Putamen (tissue), 1 donor: Measurements from ENCODE around the gene CYB5R3.

Source experiments
- DNase-seq: peaks from one replicate; pipeline ENCODE4 v3.0.0-alpha.2; 2016; ENCODE audit warnings: low spot score

CYB5R3 gene

GRCh38 chr22:42645341-42645937 lies 3.8 kb downstream of the CYB5R3 start:
- DNase-seq, result no peak

GRCh38 chr22:42644422-42645340 lies 4.5 kb downstream of the CYB5R3 start:
- no peak for DNase-seq

DNA sequence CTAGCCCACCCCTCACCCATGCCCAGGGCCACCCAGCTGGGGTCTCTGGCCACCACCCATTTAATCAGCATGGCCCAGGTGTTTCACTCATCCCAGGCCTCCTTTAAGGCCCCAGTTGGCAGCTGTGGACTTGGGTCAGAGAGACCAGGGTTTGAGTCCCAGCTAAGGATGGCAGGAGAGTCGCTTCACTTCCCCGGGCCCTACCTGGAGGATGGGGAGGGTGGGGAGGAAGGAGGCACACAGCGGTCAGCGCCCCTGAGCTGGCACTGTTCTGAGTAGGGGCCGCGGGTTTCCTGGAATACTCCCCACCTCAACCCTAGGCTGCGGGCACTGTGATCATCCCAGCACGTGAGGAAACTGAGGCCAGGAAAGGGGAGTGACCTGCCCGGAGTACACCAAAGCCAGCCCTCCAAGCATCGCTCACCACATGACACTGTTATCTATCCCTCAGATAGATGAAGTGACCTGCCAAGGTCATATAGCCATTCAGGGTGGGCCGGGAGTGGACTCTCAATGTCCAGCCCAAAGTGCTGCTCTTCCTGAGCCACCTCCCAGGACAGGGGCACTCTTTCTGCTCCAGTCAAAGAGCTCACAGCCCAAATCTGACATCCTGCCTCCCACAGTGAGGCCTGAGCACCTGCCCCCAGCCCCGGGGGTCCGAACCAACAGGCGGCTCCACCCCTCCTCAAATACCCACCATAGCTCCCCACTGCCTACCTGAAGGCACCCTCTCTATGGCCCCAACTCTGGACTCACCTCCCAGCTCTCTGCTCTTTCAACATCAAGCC lies 5.4 kb downstream of the CYB5R3 start:
- no peak for DNase-seq

GRCh38 chr22:42642806-42643633 lies 6.2 kb downstream of the CYB5R3 start:
- DNase-seq, result no peak

DNA sequence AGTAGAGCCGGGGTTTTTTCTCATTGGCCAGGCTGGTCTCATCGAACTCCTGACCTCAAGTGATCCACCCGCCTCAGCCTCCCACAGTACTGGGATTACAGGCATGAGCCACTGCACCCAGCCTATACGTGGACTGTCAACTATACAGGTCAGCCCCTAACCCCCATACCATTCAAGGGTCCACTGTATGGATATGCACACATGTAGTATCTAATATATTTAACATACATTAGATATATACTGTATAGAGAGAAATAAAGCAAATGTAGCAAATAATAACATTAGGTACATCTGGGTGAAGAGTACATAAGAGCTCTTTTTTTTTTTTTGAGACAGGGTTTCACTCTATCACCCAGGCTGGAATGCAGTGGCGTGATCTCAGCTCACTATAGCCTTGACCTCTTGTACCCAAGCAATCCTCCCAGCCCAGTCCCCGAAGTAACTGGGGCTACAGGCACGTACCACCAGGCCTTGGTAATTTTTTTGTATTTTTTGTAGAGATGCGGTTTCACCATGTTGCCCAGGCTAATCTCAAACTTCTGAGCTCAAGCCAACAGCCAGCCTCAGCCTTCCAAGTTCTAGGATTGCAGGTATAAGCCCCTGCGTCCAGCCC lies 7.3 kb downstream of the CYB5R3 start:
- no peak for DNase-seq

- DNase-seq, result no peak
Observed at GRCh38 chr22:42639541-42640241, 9.5 kb downstream of the CYB5R3 start.

- DNase-seq, result no peak
Observed at GRCh38 chr22:42637555-42637954, 11.6 kb downstream of the CYB5R3 start.

- no peak for DNase-seq
Observed at GRCh38 chr22:42636506-42636905, 12.7 kb downstream of the CYB5R3 start.

DNA sequence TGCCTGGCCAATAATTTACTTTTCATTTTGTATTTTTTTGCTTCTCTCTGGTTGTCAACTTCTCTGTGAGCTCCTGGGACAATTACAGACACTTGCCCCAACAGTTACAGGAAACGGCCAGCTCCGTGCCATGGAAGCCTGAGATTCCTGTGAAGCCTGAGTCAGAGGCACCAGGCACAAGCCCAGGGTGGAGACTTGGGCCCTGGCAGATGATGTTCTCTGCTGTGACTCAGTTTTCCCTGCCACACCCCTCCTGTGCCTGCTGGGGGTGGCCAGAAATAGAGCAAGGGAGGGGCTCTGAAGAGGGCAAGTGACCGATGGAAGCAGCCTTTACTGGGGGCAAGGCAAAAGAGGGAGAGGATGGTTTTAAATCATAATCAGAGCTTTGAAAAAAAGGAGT lies 13.7 kb downstream of the CYB5R3 start:
- no peak for DNase-seq

DNA sequence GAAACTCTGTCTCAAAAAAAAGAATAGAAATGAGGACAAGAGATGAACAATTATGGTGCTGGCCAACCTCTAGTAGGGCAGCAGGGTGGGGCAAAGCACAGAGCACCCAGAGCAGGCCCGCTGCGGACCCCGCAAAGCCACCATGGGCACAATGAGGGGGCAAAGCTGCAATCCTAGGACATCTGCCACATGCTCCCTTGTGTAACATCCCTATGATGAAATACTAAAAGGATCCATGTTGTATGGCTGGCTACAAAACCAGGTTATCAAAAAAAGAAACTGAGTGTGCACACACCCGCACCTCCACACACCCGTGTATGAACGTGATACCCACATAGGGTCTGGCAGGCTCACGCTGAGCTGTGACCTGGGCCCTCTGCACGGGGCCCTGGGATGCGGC lies 16.2 kb downstream of the CYB5R3 start:
- no peak for DNase-seq

GRCh38 chr22:42632096-42632495 lies 17.1 kb downstream of the CYB5R3 start:
- DNase-seq, result no peak

DNA sequence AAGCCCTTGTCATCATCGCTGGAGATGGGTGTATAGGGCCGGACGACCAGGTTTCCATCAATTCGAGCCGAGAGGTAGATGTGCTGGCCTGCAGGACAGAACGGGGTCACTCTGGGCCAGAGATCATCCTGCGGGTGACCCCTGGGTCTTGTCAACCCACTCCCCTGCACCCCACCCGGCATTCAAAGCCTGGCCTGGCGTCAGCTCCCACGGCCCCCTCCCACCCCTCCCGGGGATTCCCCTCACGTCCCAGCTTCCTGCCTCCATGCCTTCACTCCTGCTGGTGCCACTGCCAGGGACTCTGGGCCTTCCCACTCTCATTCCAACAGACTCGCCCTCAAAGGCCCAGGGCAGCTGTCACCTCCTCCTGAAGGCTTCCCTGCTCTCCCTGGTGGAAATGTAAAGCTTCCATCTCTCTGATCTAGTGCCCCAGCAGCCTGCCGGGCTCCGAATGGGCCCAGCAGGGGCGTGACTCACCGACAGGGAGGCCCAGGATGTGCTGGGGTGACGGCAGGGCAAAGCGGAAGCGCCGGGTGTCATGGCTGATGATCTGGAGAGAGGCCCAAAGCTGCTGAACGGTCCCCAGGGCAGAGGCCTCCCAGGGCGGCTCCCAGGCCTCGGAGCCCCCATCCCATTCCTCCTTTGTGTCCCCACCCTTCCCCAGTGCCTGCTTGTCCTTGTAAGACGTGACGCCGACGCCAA lies 18.1 kb downstream of the CYB5R3 start:
- DNase-seq, result no peak

- no peak for DNase-seq
Observed at GRCh38 chr22:42630211-42630610, 19.0 kb downstream of the CYB5R3 start.

DNA sequence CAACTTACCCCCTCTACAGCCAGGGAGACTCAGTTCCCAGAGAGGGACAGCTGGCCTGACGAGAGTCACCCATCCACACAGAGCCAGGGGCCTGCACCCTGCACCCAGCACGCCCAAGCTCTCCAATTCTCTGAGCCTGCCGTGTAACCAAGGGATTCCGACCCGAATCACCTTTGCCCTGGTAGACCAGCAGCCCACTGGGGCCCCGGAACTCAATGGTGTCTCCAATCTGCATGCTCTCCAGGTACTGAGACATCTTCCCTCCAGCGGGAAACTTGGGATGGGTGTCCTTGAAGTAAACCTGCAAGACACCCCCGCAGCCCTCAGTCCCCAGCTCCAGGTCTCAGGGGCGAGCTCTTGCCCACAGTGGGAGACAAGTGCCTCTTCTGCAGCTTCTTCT lies 21.2 kb downstream of the CYB5R3 start:
- DNase-seq, result no peak

DNA sequence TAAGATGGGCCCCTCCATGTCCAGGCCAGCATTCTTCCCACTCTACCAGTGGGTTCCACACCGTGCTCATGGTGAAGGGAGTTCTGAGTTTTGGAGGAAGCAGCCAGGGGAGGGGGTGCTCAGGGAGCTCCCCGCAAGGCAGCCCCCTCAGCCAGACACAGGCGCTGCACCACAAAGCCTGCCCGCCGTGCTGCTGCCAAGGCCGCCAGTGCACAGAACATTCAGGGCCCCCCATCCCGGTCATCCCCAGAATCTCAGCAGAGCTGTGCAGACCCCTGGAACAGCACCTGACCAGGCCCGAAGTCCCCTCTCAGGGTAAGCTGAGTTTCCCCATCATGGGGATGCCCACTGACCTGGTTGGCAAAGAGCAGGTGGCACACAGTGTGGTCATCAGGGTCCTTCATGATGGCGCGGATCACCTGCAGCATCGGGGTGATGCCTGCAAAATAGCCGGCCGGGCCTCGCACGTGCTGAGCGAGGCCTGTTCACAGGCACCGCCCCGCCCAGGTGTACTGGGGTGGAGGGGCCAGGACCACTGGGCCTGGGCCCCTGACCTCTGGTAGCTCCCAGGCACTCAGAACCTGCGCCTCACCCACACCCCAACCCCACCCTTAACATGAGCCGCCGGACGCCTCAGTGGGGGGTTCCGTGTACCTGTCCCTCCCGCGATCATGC lies 22.1 kb downstream of the CYB5R3 start:
- no peak for DNase-seq

DNA sequence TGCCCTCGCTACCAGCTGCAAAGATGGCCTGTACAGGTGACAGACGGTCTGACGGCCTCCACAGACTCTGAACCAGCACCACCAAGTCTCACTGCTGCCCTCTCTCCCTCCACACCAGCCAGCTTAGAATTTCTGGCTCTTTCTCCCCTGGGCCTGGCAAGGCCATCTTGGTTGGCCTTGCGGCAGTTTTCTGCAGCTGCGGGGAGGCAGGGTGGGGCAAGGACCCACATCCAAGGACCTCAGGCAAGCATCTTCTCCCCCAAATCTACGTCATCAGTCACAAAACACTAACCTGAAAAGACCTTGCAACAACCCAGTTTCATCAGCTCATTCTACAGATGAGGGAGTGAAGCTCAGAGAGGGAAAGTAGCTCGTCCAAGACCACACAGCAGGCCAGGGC lies 22.8 kb downstream of the CYB5R3 start:
- DNase-seq, result no peak

GRCh38 chr22:42625416-42625815 lies 23.8 kb downstream of the CYB5R3 start:
- DNase-seq, result no peak

DNA sequence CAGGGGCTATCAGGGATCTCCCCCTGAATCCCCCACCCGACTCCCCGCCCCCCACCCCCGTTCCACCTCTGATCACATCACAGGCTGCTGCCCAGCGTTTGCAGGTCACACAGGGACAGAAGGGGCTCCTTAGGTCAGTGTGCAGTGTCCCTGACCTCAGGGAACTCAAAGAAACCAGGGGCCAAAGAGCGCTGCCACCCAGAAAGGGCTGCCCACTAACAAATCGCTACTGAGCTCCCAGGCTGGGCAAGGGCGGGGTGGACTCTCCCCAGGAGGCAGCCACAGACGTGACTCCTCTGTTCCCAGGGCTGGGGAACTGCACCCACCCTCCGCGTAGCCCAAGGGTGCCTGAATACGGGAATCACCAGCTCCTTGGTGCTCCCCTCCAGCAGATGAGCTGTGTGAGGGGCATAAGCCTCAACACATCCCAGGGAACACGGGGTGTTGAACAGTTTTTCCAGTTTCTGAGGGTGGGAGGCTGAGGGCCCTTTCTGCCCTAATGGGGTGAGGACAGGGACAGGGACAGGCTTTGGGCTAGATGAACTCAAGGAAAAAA lies 24.6 kb downstream of the CYB5R3 start:
- no peak for DNase-seq

DNA sequence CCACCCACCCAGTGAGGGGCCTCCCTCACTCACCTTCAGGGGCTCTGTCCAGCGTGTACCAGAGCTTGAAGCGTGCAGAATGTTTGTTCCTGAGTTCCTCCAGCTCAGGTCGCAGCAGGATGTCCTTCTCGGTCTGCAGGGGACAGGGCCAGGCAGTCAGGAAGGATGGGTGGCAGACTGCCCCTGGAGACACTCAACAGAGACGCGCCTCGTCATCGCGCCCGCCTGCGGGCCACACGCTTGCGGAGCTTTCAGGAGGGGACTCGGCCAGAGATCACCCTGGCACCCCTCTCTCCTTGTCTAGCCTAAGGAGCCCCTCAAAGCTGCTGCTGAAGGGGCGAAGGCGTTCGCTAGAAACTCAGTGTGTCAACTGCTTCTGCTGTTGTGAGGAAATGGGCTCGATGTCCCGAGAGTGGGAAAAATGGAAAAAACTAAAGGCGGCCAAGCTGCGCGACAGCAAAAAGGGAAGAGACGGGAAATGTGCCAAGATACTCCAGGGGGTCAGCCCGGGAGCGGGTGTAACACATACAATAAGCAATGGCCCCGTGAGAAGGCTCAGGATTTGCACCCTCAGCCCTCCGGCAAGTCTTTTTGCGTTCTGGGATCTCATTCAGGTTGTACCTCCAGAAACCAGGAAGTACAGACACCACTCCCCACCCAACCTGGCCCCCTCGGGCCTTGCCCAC lies 25.3 kb downstream of the CYB5R3 start:
- no peak for DNase-seq
